HG02938 (cell line): ENCODE results near the gene KLF14.
"Not testable (repeated sequence)": the region's sequence is repeated elsewhere in the genome, so short reads cannot be mapped to it uniquely, and the experiment has no call there.

Source experiments
- ATAC-seq: cut with Tn5 transposase; IDR thresholded peaks from one replicate; pipeline ENCODE4 v1.9.1; 2021; ENCODE audit warnings: mild to moderate bottlenecking, moderate library complexity; ENCODE audit not compliant: unreplicated experiment

Gene KLF14

GRCh38 chr7:130719541-130719940, 14.5 kb downstream of the KLF14 start:
- ATAC-seq = no peak

DNA sequence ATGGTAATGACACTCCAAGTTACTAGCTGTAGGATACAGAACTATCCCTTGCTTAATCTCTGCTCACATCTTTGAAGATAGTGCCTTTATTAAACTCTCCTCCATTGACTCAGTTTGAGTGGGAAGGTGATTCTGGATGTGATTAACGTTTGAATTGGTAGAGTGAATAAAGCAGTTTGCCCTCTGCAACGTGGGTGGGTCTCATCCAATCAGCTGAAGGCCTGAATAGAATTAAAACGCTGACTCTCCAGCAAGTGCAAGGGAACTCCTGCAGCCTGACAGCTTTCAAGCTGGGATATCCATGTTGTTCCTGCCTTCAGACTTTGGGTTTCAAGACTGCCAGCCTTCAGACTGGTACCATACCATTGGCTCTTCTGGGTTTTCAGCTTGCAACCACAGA, 21.6 kb downstream of the KLF14 start:
- no peak for ATAC-seq

- ATAC-seq = no peak
Observed at GRCh38 chr7:130708766-130709165, 25.2 kb downstream of the KLF14 start.

DNA sequence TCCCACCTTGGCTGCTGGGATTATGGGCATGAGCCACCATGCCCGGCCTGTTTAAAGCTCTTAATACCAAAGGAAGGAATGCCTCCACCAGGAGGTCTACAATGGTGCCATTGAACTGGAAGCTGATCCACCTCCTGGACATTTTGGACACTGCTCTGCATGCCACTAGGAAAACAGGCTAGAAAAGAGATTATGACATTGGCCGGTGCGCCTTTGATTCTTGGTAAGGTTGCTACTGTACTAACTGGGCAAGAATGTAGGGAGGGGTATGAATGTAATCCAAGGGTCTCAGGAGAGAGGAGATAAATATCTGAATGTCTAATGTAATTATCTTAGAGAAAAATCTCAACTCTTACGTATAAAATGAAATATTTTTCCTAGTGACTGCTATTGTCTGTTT, 26.0 kb downstream of the KLF14 start:
- ATAC-seq = no peak

GRCh38 chr7:130703851-130704250, 30.2 kb downstream of the KLF14 start:
- ATAC-seq = no peak

DNA sequence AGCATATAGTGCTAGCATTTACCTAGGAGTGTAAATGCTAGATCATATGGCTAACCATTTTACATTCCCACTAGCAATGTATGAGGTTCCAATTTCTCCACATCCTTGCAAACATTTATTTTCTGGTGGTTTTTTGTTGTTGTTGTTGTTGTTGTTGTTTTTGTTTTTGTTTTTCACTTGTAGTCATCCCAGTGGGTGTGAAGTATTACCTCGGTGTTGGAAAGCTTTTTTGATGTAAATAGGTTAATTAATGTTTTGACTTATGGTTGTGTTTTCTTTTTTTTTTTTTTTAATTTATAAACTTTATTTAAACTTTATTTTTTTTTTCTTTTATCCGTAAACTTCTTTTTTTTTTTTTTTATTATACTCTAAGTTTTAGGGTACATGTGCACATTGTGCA, 32.4 kb downstream of the KLF14 start:
- no peak for ATAC-seq

- no peak for ATAC-seq
Observed at GRCh38 chr7:130700760-130701159, 33.2 kb downstream of the KLF14 start.

GRCh38 chr7:130699686-130700085, 34.3 kb downstream of the KLF14 start:
- ATAC-seq = no peak

GRCh38 chr7:130697820-130698219, 36.2 kb downstream of the KLF14 start:
- ATAC-seq = no peak

GRCh38 chr7:130695840-130696239, 38.2 kb downstream of the KLF14 start:
- no peak for ATAC-seq

- ATAC-seq = not testable (repeated sequence)
Observed at GRCh38 chr7:130692396-130692795, 41.6 kb downstream of the KLF14 start.

- no peak for ATAC-seq
Observed at GRCh38 chr7:130689683-130690082, 44.3 kb downstream of the KLF14 start.

- no peak for ATAC-seq
Observed at GRCh38 chr7:130683026-130683425, 51.0 kb downstream of the KLF14 start.
